Esophagus squamous epithelium (tissue), 4 donors: ENCODE measurements around the gene CTXN1.

Experiments
- POLR2A ChIP-seq, 4 donors: fragments of 450-650 bp; IDR thresholded peaks; one replicate each; pipeline ENCODE4 v1.6.1; 2017; ENCODE audit warnings: antibody characterized with exemption in 4 of 4, mild to moderate bottlenecking in 4 of 4, moderate library complexity in 3 of 4
- TF ChIP-seq, protein P1 (sequence below), 6 experiments: fragments of 450-650 bp in 4 of 6; fragments of 200-600 bp in 2 of 6; sonication (generic) in 2 of 6; IDR thresholded peaks; one replicate each; pipeline ENCODE4 v1.5.1; 2016 to 2019; ENCODE audit warnings: antibody characterized with exemption in 6 of 6, mild to moderate bottlenecking in 4 of 6, moderate library complexity in 4 of 6

GRCh38 chr19:7914099-7914498 lies 11.8 kb downstream of the CTXN1 start:
- TF ChIP-seq, protein P1, sequence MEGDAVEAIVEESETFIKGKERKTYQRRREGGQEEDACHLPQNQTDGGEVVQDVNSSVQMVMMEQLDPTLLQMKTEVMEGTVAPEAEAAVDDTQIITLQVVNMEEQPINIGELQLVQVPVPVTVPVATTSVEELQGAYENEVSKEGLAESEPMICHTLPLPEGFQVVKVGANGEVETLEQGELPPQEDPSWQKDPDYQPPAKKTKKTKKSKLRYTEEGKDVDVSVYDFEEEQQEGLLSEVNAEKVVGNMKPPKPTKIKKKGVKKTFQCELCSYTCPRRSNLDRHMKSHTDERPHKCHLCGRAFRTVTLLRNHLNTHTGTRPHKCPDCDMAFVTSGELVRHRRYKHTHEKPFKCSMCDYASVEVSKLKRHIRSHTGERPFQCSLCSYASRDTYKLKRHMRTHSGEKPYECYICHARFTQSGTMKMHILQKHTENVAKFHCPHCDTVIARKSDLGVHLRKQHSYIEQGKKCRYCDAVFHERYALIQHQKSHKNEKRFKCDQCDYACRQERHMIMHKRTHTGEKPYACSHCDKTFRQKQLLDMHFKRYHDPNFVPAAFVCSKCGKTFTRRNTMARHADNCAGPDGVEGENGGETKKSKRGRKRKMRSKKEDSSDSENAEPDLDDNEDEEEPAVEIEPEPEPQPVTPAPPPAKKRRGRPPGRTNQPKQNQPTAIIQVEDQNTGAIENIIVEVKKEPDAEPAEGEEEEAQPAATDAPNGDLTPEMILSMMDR (IDR thresholded peaks at IDR 0.05): no peak
- no peak for TF ChIP-seq POLR2A (IDR thresholded peaks at IDR 0.05)
